Measurements from ENCODE around the gene TBK1. TPM values are rescaled to one million over a fixed set of nuclear protein-coding genes. Genes with fewer than 3 reads are reported as not detected.

The TBK1 gene
- total RNA-seq = 11.6 and 13.7 TPM in 2 replicates

DNA sequence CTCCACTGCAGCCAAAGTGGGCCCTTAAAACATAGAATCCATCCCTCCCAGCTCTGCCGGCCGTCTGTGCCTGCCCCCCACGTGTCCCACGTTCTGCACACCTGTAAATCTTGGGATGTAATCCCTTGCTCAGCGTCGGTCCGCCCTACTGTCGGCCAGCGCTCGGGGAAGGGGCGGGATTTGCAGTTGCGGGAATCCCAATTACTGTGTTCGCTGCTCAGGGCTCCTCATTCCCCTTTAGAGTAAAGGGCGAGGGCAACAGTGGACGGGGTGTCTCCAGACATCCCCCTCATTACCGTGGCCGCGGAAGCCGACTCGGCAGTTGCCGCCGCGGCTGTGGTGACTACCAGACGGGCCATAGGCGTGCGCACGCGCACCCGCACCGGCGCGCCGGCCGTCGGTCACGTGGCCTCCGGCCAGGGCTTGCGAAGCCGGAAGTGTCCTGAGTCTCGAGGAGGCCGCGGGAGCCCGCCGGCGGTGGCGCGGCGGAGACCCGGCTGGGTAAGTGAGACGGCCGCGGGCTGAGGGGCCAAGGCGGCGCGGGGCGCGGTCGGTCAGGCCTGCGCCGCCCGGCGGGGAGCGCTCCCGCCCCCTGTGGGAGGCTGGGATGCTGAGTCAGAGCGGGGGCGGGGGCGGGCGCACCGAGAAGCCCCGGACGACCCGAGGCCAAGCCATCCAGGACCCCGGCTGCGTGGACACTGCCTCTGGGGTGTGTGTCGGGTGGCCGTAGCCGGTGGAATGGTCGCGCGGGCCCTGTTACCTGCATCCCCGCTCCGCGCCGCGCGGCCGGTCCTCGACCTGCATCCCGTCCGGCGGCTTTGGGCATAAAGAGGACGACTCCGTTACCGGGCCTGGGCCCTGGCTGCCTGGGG lies at the start of gene TBK1:
TSS of gene TBK1 (plus strand) at position 434 of the 872 bp plus-strand sequence. CDS start 3,751 bp downstream, outside the sequence.

DNA sequence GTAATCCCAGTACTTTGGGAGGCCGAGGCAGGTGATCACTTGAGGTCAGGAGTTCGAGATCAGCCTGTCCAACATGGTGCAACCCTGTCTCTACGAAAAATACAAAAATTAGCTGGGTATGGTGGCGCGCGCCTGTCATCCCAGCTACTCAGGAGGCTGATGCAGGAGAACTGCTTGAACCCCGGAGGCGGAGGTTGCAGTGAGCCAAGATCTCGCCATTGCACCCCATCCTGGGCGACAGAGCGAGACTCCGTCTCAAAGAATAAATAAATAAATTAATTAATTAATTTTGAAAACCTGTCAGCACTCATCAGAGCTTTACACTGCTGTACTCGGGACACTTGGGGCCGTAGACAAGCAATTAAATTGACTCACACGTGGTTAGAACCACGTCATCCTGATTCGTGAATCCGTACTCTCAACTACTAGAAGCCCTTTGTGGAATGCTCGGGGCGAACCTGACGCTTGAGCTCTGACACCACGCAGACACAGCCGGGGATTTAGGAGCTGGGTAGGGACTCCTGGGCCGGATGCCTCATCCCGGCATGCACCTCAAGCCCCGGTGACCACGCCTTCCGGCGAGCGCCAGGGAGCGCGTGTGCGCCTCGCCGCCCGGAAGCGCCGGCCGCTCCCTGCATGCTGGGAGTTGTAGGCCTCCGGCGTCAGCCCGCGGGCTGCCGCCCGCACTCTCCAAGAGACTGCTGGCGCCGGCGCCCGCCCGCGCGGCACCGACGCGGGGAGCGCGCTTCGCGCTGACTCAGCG lies 48.0 kb upstream of the TBK1 start, which contains the start of gene XPOT:
TSS of gene XPOT (plus strand) at position 686 of the 763 bp plus-strand sequence. CDS start 5,644 bp downstream, outside the sequence.

Other genes with a start within 250 kb of the TBK1 start
- gene KICS2, start 229.8 kb upstream of the TBK1 start, total RNA-seq = 5.8 and 6.4 TPM in 2 replicates
- gene C12orf56, start 61.4 kb upstream of the TBK1 start, total RNA-seq = not detected in 2 replicates
- 85.2 and 122 TPM in 2 replicates for gene XPOT, start 47.7 kb upstream of the TBK1 start, total RNA-seq
- gene RASSF3, start 158.4 kb downstream of the TBK1 start, total RNA-seq = 4.9 and 15.6 TPM in 2 replicates